ENCODE results near the gene TIMMDC1. TPM values are rescaled to one million over a fixed set of nuclear protein-coding genes. Genes with fewer than 3 reads are reported as not detected.
A peak's percentile ranks its signal among the peaks of the same experiment; 100 is the strongest.
"Not testable (repeated sequence)": the region's sequence is repeated elsewhere in the genome, so short reads cannot be mapped to it uniquely, and the experiment has no call there.

Gene TIMMDC1
- total RNA-seq, 2 experiments from 2014 or later = 78.1 to 79.8 TPM

- Mint-ChIP-seq H3K36me3 (ENCODE audit: low read depth) (peaks cover 69% of the 10 kb centered on the region), H3K9me3 (ENCODE audit: insufficient read depth) (no peaks in the 10 kb centered on the region), H3K4me3 (no peak overlapping the region), H3K27me3 (ENCODE audit: low read depth) (no peaks in the 10 kb centered on the region), H3K4me1 (ENCODE audit: low read depth) (peaks cover 5% of the 10 kb centered on the region), H3K27ac (no peak overlapping the region)
- ATAC-seq (no peak), DNase-seq (no peak)
- ChIA-PET POLR2A (interaction anchor here (0.6 kb wide), 1 partner anchor 323 kb away, joined by 3 read pairs; no protein-coding TSS in a partner anchor), CTCF (interaction anchor here (1.0 to 1.5 kb wide), 2 partner anchors 15 to 18 kb away, joined by 4 to 5 read pairs; partner anchors contain the start of gene CD80)
These were observed 43.2 kb downstream of the TIMMDC1 start for GRCh38 chr3:119541547-119541946.

DNA sequence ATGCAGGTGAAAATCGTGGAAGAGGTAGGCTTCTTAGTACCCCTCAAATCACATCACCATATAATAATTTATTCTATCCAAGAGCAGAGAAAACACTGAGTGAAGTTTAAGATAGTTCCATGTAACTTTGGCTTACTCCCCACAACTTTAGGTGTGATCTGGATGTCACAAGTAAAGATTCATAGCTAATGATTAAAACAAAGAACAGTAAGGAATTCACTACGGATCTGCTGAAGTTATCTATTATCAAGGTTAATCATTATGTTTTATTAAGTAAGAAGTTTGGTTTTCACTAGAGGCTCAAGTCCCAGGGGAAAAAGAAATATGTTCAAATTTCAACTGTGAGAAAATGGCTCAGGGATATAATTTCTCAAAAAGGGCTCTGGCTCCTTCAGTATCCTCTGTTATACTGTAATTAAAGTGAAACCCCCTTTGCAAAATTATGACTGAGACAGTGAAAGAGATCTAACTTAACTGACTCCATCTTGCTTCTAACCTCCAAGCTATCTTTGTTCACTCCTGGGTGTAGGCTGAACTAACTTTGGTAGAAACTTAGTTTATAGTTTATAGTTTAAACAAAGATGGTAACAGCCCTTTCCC is 43.9 kb downstream of the TIMMDC1 start:
- H3K36me3 Mint-ChIP-seq (ENCODE audit: low read depth) = peaks cover 68% of the 10 kb centered on the region

DNA sequence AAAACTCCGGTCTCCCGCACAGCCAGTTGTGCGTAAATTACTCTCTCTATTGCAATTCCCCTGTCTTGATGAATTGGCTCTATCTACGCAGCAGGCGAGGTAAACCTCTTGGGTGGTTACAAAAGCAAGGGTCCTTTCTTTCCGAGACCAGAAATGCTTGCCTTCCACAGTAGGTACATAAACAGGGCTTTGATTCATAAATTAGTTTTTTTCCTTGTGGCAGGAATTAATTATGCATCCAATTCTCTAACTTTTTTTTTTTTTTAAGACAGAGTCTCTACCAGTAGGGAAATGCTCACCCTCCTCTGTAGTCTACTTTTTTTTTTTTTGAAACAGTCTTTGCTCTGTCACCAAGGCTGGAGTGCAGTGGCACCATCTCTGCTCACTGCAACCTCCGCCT is 44.8 kb downstream of the TIMMDC1 start:
- Mint-ChIP-seq H3K9me3 (ENCODE audit: insufficient read depth) (no peaks in the 10 kb centered on the region), H3K4me3 (no peak overlapping the region), H3K36me3 (ENCODE audit: low read depth) (peaks cover 70% of the 10 kb centered on the region), H3K27ac (no peak overlapping the region), H3K27me3 (ENCODE audit: low read depth) (no peaks in the 10 kb centered on the region), H3K4me1 (ENCODE audit: low read depth) (peaks cover 5% of the 10 kb centered on the region)
- no peak for DNase-seq
- no peak for ATAC-seq
- ChIA-PET CTCF (interaction anchor here (0.7 to 1.1 kb wide), 2 partner anchors 14 to 17 kb away, joined by 3 to 4 read pairs; partner anchors contain the start of gene CD80), POLR2A (no interaction called here)

More for the DNA sequence above, 43.9 kb downstream of the TIMMDC1 start:
- DNase-seq (no peak), ATAC-seq (no peak)
- ChIA-PET POLR2A (no interaction called here), CTCF (interaction anchor here (1.1 to 1.5 kb wide), 2 partner anchors 15 to 17 kb away, joined by 4 to 5 read pairs; partner anchors contain the start of gene CD80)
- no peaks in the 10 kb centered on the region for H3K27me3 Mint-ChIP-seq (ENCODE audit: low read depth)
- H3K4me3 Mint-ChIP-seq = no peak overlapping the region
- H3K27ac Mint-ChIP-seq = no peak overlapping the region
- no peaks in the 10 kb centered on the region for H3K9me3 Mint-ChIP-seq (ENCODE audit: insufficient read depth)
- H3K4me1 Mint-ChIP-seq (ENCODE audit: low read depth) = peaks cover 5% of the 10 kb centered on the region

DNA sequence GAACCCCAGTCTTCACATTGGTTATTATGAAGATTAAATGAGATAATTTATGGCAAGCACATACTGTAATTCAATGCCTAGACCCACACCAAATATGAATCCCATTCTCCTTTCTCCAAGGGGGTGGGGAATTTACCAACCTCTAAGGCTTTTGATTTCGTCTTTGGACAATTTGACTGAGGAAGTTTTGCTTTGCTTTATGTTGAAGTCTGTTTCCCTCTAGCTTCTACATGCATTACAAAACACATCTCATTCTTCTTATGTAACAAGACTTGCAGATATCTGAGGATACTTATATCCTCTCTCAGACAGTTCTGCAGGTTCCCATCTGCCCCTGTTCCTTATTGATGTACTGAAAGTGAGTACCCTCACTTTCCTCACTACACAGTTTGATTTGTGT is 48.9 kb downstream of the TIMMDC1 start:
- no peak for ATAC-seq
- Mint-ChIP-seq H3K4me1 (ENCODE audit: low read depth) (peaks cover 5% of the 10 kb centered on the region), H3K9me3 (ENCODE audit: insufficient read depth) (no peaks in the 10 kb centered on the region), H3K4me3 (no peak overlapping the region), H3K27ac (no peak overlapping the region), H3K36me3 (ENCODE audit: low read depth) (peaks cover 63% of the 10 kb centered on the region), H3K27me3 (ENCODE audit: low read depth) (no peaks in the 10 kb centered on the region)
- CTCF ChIA-PET = interaction anchor here (1.1 to 1.5 kb wide), 2 partner anchors 8 to 12 kb away, joined by 3 read pairs; partner anchors contain the start of gene CD80
- DNase-seq = no peak
- POLR2A ChIA-PET = interaction anchor here (1.6 kb wide), 1 partner anchor 8 kb away, joined by 5 read pairs; no protein-coding TSS in a partner anchor

- Mint-ChIP-seq H3K4me1 (ENCODE audit: low read depth) (peaks cover 7% of the 10 kb centered on the region), H3K27me3 (ENCODE audit: low read depth) (no peaks in the 10 kb centered on the region), H3K27ac (no peak overlapping the region), H3K4me3 (no peak overlapping the region), H3K36me3 (ENCODE audit: low read depth) (peaks cover 56% of the 10 kb centered on the region), H3K9me3 (ENCODE audit: insufficient read depth) (no peaks in the 10 kb centered on the region)
- ATAC-seq (no peak), DNase-seq (no peak)
- ChIA-PET POLR2A (no interaction called here), CTCF (no interaction called here)
These were observed 50.0 kb downstream of the TIMMDC1 start for GRCh38 chr3:119548341-119548740.

GRCh38 chr3:119550192-119550910 is 52.0 kb downstream of the TIMMDC1 start:
- Mint-ChIP-seq H3K4me3 (no peak overlapping the region), H3K36me3 (ENCODE audit: low read depth) (peaks cover 56% of the 10 kb centered on the region), H3K4me1 (ENCODE audit: low read depth) (peaks cover 25% of the 10 kb centered on the region), H3K27ac (no peak overlapping the region), H3K27me3 (ENCODE audit: low read depth) (no peaks in the 10 kb centered on the region), H3K9me3 (ENCODE audit: insufficient read depth) (no peaks in the 10 kb centered on the region)
- CTCF ChIA-PET = interaction anchor here (0.6 to 1.9 kb wide), 3 partner anchors 9 to 130 kb away, joined by 3 to 10 read pairs (median 3); partner anchors contain the start of gene CD80
- no peak for ATAC-seq
- POLR2A ChIA-PET = no interaction called here
- no peak for DNase-seq

- H3K4me1 Mint-ChIP-seq (ENCODE audit: low read depth) = peaks cover 38% of the 10 kb centered on the region
- no peak overlapping the region for H3K27ac Mint-ChIP-seq
- ATAC-seq (no peak), DNase-seq (no peak)
- no peaks in the 10 kb centered on the region for H3K27me3 Mint-ChIP-seq (ENCODE audit: low read depth)
- CTCF ChIA-PET = interaction anchor here (1.9 kb wide), 1 partner anchor 8 kb away, joined by 10 read pairs; the partner anchor contains the start of gene CD80
- peaks cover 57% of the 10 kb centered on the region for H3K36me3 Mint-ChIP-seq (ENCODE audit: low read depth)
- no peak overlapping the region for H3K4me3 Mint-ChIP-seq
- POLR2A ChIA-PET = no interaction called here
- H3K9me3 Mint-ChIP-seq (ENCODE audit: insufficient read depth) = no peaks in the 10 kb centered on the region
These were observed 53.3 kb downstream of the TIMMDC1 start for GRCh38 chr3:119551598-119551997.

DNA sequence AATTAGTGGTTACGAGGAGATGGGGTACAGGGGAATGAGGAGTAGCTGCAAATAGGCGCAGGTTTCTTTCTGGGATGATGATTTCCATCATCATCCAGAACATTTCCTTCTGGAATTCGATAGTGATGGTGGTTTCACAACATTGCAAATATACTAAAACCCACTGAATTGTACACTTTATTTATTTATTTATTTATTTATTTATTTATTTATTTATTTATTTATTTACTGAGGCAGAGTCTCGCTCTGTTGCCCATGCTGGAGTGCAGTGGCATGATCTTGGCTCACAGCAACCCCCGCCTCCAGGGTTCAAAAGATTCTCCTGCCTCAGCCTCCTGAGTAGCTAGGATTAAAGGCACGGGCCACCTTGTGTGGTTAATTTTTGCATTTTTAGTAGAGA is 54.6 kb downstream of the TIMMDC1 start:
- peaks cover 58% of the 10 kb centered on the region for H3K36me3 Mint-ChIP-seq (ENCODE audit: low read depth)
- ATAC-seq; POLR2A ChIA-PET; H3K9me3 Mint-ChIP-seq (ENCODE audit: insufficient read depth); H3K27me3 Mint-ChIP-seq (ENCODE audit: low read depth); H3K27ac Mint-ChIP-seq; H3K4me3 Mint-ChIP-seq; CTCF ChIA-PET; DNase-seq: not testable (repeated sequence)
- peaks cover 51% of the 10 kb centered on the region for H3K4me1 Mint-ChIP-seq (ENCODE audit: low read depth)

- ChIA-PET POLR2A (interaction anchor here (1.3 kb wide), 1 partner anchor 90 kb away, joined by 3 read pairs; the partner anchor contains the start of gene TMEM39A), CTCF (interaction anchor here (0.8 kb wide), 1 partner anchor 34 kb away, joined by 4 read pairs; no protein-coding TSS in a partner anchor)
- Mint-ChIP-seq H3K9me3 (ENCODE audit: insufficient read depth) (no peaks in the 10 kb centered on the region), H3K27me3 (ENCODE audit: low read depth) (no peaks in the 10 kb centered on the region), H3K27ac (peak overlapping the region; percentile 58), H3K4me3 (no peak overlapping the region), H3K4me1 (ENCODE audit: low read depth) (peaks cover 57% of the 10 kb centered on the region), H3K36me3 (ENCODE audit: low read depth) (peaks cover 61% of the 10 kb centered on the region)
- no peak for DNase-seq
- no peak for ATAC-seq
These were observed 55.6 kb downstream of the TIMMDC1 start for GRCh38 chr3:119553823-119554415.

GRCh38 chr3:119555309-119555735 is 57.0 kb downstream of the TIMMDC1 start:
- Mint-ChIP-seq H3K27me3 (ENCODE audit: low read depth) (no peaks in the 10 kb centered on the region), H3K9me3 (ENCODE audit: insufficient read depth) (no peaks in the 10 kb centered on the region), H3K36me3 (ENCODE audit: low read depth) (peaks cover 58% of the 10 kb centered on the region), H3K4me3 (peak overlapping the region; percentile 78), H3K27ac (peak overlapping the region; percentile 71), H3K4me1 (ENCODE audit: low read depth) (peaks cover 69% of the 10 kb centered on the region)
- POLR2A ChIA-PET = interaction anchor here (1.3 to 1.5 kb wide), 2 partner anchors 9 to 57 kb away, joined by 4 to 5 read pairs; no protein-coding TSS in a partner anchor
- no peak for DNase-seq
- ATAC-seq = no peak
- CTCF ChIA-PET = interaction anchor here (1.1 kb wide), 1 partner anchor 29 kb away, joined by 5 read pairs; no protein-coding TSS in a partner anchor

GRCh38 chr3:119555929-119556328 is 57.6 kb downstream of the TIMMDC1 start:
- Mint-ChIP-seq H3K27ac (peak overlapping the region; percentile 71), H3K36me3 (ENCODE audit: low read depth) (peaks cover 56% of the 10 kb centered on the region), H3K4me3 (peak overlapping the region; percentile 78), H3K27me3 (ENCODE audit: low read depth) (no peaks in the 10 kb centered on the region), H3K9me3 (ENCODE audit: insufficient read depth) (no peaks in the 10 kb centered on the region), H3K4me1 (ENCODE audit: low read depth) (peaks cover 72% of the 10 kb centered on the region)
- ChIA-PET POLR2A (interaction anchor here (0.6 to 2.7 kb wide), 4 partner anchors 9 to 740 kb away, joined by 3 to 10 read pairs (median 4); partner anchors contain the start of gene TMEM39A), CTCF (interaction anchor here (1.1 to 1.9 kb wide), 2 partner anchors 30 to 315 kb away, joined by 5 read pairs; partner anchors contain the start of gene B4GALT4)
- DNase-seq (no peak), ATAC-seq (no peak)

All from activated CD8-positive, alpha-beta T cell treated with anti-CD3 and anti-CD28 coated beads, Interleukin-2, amount 10 ng/mL, durations not matched to agents 7 days and 5 days (primary cell).